ENCODE measurements around the gene FABP1. TPM values are rescaled to one million over a fixed set of nuclear protein-coding genes. Genes with fewer than 3 reads are reported as not detected.
A peak's percentile ranks its signal among the peaks of the same experiment; 100 is the strongest.

The FABP1 gene
- total RNA-seq, 2 donors from 2014 or later = not detected

GRCh38 chr2:88077080-88077479, 50.8 kb downstream of the FABP1 start:
- no peak for TF ChIP-seq CTCF (IDR thresholded peaks at IDR 0.05)
- Histone ChIP-seq H3K36me3 (no peaks in the 10 kb centered on the region), H3K4me3 (no peak overlapping the region), H3K27ac (peak overlapping the region; percentile 29 to 73), H3K27me3 (no peaks in the 10 kb centered on the region), H3K9me3 (peaks cover 0 to 4% of the 10 kb centered on the region in 2 donors), H3K4me1 (peaks cover 0 to 5% of the 10 kb centered on the region in 2 donors)
- DNase-seq (ENCODE audit: low spot score) = no peak

GRCh38 chr2:88074854-88075292, 53.0 kb downstream of the FABP1 start:
- DNase-seq (ENCODE audit: low spot score) = peak; percentile 11
- Histone ChIP-seq H3K27ac (peak overlapping the region; percentile 21 to 50), H3K27me3 (no peaks in the 10 kb centered on the region), H3K4me3 (no peak overlapping the region), H3K36me3 (no peaks in the 10 kb centered on the region), H3K9me3 (peaks cover 0 to 4% of the 10 kb centered on the region in 2 donors), H3K4me1 (no peaks in the 10 kb centered on the region)
- no peak for TF ChIP-seq CTCF (IDR thresholded peaks at IDR 0.05)

- Histone ChIP-seq H3K4me1 (no peaks in the 10 kb centered on the region), H3K27ac (peak overlapping the region in 1 of 2 donors; percentile 50), H3K9me3 (peaks cover 0 to 4% of the 10 kb centered on the region in 2 donors), H3K27me3 (no peaks in the 10 kb centered on the region), H3K36me3 (no peaks in the 10 kb centered on the region), H3K4me3 (no peak overlapping the region)
- DNase-seq (ENCODE audit: low spot score) = peak; percentile 2
- TF ChIP-seq CTCF (IDR thresholded peaks at IDR 0.05) = no peak
These were observed 53.7 kb downstream of the FABP1 start for GRCh38 chr2:88074150-88074549.

Small RNA genes within 50 kb of the gene (microRNA-seq; reads per million reads assigned to microRNA genes)
- gene MIR4780 (ENCODE audit: borderline number of aligned reads in 2 of 2, borderline replicate concordance in 1 of 2) = 0 reads per million in 2 donors

Other genes starting within 250 kb of the FABP1 start
- gene RNU2-63P, start 111.5 kb downstream of the FABP1 start, total RNA-seq = not detected
- gene KRCC1, start 72.3 kb downstream of the FABP1 start, total RNA-seq = 10 to 100 TPM; 20.6 to 27.5 TPM
- gene SMYD1, start 60.2 kb downstream of the FABP1 start, total RNA-seq = 100 to 1,000 TPM in 1 of 2 donors, 10 to 100 TPM in 1; 74.8 to 179 TPM
- gene THNSL2, start 42.3 kb upstream of the FABP1 start, total RNA-seq = 10 to 100 TPM; 21.2 to 34.3 TPM

Measured in right atrium auricular region (tissue), 2 donors.